Measurements from ENCODE around the gene GIGYF2. TPM values are rescaled to one million over a fixed set of nuclear protein-coding genes. Genes with fewer than 3 reads are reported as not detected.
A peak's percentile ranks its signal among the peaks of the same experiment; 100 is the strongest.

Gene GIGYF2
- total RNA-seq, 1 experiment from 2014 or later = 40.4 TPM

- H3K4me3 Mint-ChIP-seq (ENCODE audit: unreplicated experiment) = no peak overlapping the region
- H3K27ac Mint-ChIP-seq (ENCODE audit: unreplicated experiment) = peak overlapping the region; percentile 56
- no peaks in the 10 kb centered on the region for H3K36me3 Mint-ChIP-seq (ENCODE audit: insufficient read depth, unreplicated experiment)
- no peaks in the 10 kb centered on the region for H3K4me1 Mint-ChIP-seq (ENCODE audit: low read depth, unreplicated experiment)
- DNase-seq = no peak
- no peaks in the 10 kb centered on the region for H3K9me3 Mint-ChIP-seq (ENCODE audit: unreplicated experiment)
- H3K4me3 ChIP-seq (ENCODE audit: low read depth, low read length) = no peak overlapping the region
- POLR2A ChIA-PET = no interaction called here
- CTCF ChIA-PET = no interaction called here
- no peaks in the 10 kb centered on the region for H3K9me3 ChIP-seq
- H3K27me3 Mint-ChIP-seq (ENCODE audit: insufficient read depth, unreplicated experiment) = no peaks in the 10 kb centered on the region
- H3K4me1 ChIP-seq = no peaks in the 10 kb centered on the region
- BruUV-seq (replicated peaks) = no TSS peak
- H3K36me3 ChIP-seq (ENCODE audit: control insufficient read depth, insufficient read depth, low read length) = no peaks in the 10 kb centered on the region; the same call in 1 of the 2 replicates
- no peaks in the 10 kb centered on the region for H3K27me3 ChIP-seq (replicated peaks; ENCODE audit: control insufficient read depth, insufficient read depth, low read length)
- intact Hi-C loops (cut with micrococcal nuclease; ENCODE audit: unreplicated experiment) = no loop called here
- no peak for TF ChIP-seq CTCF (IDR thresholded peaks at IDR 0.05; ENCODE audit: insufficient read depth in 1 of 2, low read depth in 1 of 2, low read length in 1 of 2, severe bottlenecking in 1 of 2, unreplicated experiment in 1 of 2)
Observed at GRCh38 chr2:232884001-232884421, 186.9 kb downstream of the GIGYF2 start.

- Mint-ChIP-seq H3K4me1 (ENCODE audit: low read depth, unreplicated experiment) (no peaks in the 10 kb centered on the region), H3K27me3 (ENCODE audit: insufficient read depth, unreplicated experiment) (no peaks in the 10 kb centered on the region), H3K27ac (ENCODE audit: unreplicated experiment) (peak overlapping the region; percentile 56), H3K9me3 (ENCODE audit: unreplicated experiment) (no peaks in the 10 kb centered on the region), H3K4me3 (ENCODE audit: unreplicated experiment) (no peak overlapping the region), H3K36me3 (ENCODE audit: insufficient read depth, unreplicated experiment) (no peaks in the 10 kb centered on the region)
- ChIA-PET POLR2A (no interaction called here), CTCF (no interaction called here)
- intact Hi-C loops (cut with micrococcal nuclease; ENCODE audit: unreplicated experiment) = no loop called here
- no peak for TF ChIP-seq CTCF (IDR thresholded peaks at IDR 0.05; ENCODE audit: insufficient read depth in 1 of 2, low read depth in 1 of 2, low read length in 1 of 2, severe bottlenecking in 1 of 2, unreplicated experiment in 1 of 2)
- BruUV-seq (replicated peaks) = no TSS peak
- H3K27me3 ChIP-seq (replicated peaks; ENCODE audit: control insufficient read depth, insufficient read depth, low read length) = no peaks in the 10 kb centered on the region
- no peaks in the 10 kb centered on the region; the same call in 1 of the 2 replicates for H3K36me3 ChIP-seq (ENCODE audit: control insufficient read depth, insufficient read depth, low read length)
- H3K4me3 ChIP-seq (ENCODE audit: low read depth, low read length) = no peak overlapping the region
- no peak for DNase-seq
- H3K4me1 ChIP-seq = no peaks in the 10 kb centered on the region
- H3K9me3 ChIP-seq = no peaks in the 10 kb centered on the region
Observed at GRCh38 chr2:232884549-232885263, 187.6 kb downstream of the GIGYF2 start.

GRCh38 chr2:232885264-232885961 is 188.3 kb downstream of the GIGYF2 start:
- Histone ChIP-seq H3K4me3 (ENCODE audit: low read depth, low read length) (no peak overlapping the region), H3K36me3 (ENCODE audit: control insufficient read depth, insufficient read depth, low read length) (no peaks in the 10 kb centered on the region; the same call in 1 of the 2 replicates), H3K9me3 (no peaks in the 10 kb centered on the region), H3K4me1 (no peaks in the 10 kb centered on the region), H3K27me3 (replicated peaks; ENCODE audit: control insufficient read depth, insufficient read depth, low read length) (no peaks in the 10 kb centered on the region)
- ChIA-PET POLR2A (no interaction called here), CTCF (no interaction called here)
- H3K27ac Mint-ChIP-seq (ENCODE audit: unreplicated experiment) = no peak overlapping the region
- no peaks in the 10 kb centered on the region for H3K36me3 Mint-ChIP-seq (ENCODE audit: insufficient read depth, unreplicated experiment)
- BruUV-seq (replicated peaks) = no TSS peak
- DNase-seq = no peak
- H3K4me1 Mint-ChIP-seq (ENCODE audit: low read depth, unreplicated experiment) = no peaks in the 10 kb centered on the region
- no peak overlapping the region for H3K4me3 Mint-ChIP-seq (ENCODE audit: unreplicated experiment)
- no peaks in the 10 kb centered on the region for H3K27me3 Mint-ChIP-seq (ENCODE audit: insufficient read depth, unreplicated experiment)
- no peaks in the 10 kb centered on the region for H3K9me3 Mint-ChIP-seq (ENCODE audit: unreplicated experiment)
- intact Hi-C loops (cut with micrococcal nuclease; ENCODE audit: unreplicated experiment) = no loop called here
- TF ChIP-seq CTCF (IDR thresholded peaks at IDR 0.05; ENCODE audit: insufficient read depth in 1 of 2, low read depth in 1 of 2, low read length in 1 of 2, severe bottlenecking in 1 of 2, unreplicated experiment in 1 of 2) = no peak
